Central memory CD4-positive, alpha-beta T cell (primary cell): ENCODE results near the gene ARHGEF40.

Experiments used
- DNase-seq: peaks from one replicate; pipeline ENCODE4 v3.0.0; 2022

The ARHGEF40 gene

DNA sequence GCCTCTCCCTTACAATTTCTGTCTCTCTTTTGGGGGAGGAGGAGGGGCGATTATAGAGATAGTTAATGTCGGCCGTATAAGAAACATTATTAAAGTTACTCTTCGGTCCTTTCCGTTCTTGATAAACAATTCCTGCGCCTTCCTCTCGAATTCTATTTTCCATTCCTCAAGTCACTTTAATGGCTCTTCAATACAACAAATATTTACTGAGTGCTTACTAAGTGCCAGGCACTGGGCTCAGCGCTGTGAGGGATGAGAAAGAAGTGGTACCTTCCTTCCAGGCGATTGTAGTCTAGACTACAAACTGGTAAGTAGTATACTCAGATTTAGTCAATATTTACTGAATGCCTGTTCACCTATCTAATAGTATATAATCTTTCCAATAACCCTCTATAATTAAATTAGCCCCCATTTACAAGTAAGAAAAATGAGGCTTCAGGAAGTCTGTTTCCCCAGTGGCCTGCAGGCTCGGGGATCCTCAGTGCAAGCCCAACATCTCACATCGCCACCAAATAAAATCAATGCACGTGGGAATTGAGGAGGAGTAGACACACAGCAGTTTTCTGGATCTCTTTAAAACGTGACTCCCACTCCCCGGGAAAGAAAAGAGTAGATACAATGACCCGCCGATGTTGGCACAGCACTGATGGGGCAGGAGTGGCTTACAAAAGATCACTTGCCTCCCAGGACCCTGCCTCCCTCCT is 28.9 kb downstream of the ARHGEF40 start:
- DNase-seq, result no peak

DNA sequence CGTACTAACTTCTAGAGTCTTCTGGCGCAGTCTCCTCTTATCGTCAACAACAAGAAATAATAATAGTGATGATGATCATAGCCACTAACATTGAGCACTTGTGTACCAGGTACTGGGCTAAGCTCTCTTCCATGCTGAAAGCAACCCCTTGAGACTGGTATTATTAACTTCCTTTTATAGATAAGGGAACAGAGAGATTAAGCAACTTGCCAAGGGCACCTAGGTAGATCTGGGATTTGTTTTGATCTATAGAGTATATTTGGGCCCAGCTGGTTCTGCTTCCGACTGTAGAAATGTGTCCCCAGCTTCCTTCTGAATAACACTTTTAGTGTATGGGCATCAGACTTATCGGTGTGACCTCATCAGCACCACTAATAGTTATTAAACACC is 29.5 kb downstream of the ARHGEF40 start:
- no peak for DNase-seq

DNA sequence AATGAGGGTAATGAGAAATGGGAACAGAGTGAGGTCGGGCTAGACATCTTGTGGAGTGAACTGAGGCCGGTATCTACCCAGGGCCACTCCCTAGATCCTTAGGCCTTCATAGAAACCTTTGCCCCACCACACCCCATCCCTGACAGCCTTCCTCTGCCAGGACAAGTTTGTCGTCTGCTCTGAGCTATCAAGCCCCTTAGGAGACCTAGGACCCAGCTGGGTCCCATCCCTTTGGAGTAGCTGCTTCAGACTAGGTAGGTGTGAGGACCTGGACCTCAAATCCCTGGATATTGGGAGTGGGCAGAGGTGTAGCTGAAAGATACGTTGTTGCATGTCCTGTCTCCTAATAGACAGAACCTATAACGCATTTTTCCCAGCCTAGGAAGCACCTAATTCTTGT is 30.8 kb downstream of the ARHGEF40 start, which contains the start of gene TMEM253:
Gene TMEM253 (plus strand): TSS at position 136 of the 400 bp plus-strand sequence. CDS start 278 bp downstream, outside the sequence.
- DNase-seq, result no peak

- no peak for DNase-seq
Observed at GRCh38 chr14:21101802-21102413, 31.8 kb downstream of the ARHGEF40 start.

- DNase-seq, result no peak
Observed at GRCh38 chr14:21102521-21103410, 32.7 kb downstream of the ARHGEF40 start.

GRCh38 chr14:21103411-21103709 is 33.3 kb downstream of the ARHGEF40 start:
- no peak for DNase-seq

DNA sequence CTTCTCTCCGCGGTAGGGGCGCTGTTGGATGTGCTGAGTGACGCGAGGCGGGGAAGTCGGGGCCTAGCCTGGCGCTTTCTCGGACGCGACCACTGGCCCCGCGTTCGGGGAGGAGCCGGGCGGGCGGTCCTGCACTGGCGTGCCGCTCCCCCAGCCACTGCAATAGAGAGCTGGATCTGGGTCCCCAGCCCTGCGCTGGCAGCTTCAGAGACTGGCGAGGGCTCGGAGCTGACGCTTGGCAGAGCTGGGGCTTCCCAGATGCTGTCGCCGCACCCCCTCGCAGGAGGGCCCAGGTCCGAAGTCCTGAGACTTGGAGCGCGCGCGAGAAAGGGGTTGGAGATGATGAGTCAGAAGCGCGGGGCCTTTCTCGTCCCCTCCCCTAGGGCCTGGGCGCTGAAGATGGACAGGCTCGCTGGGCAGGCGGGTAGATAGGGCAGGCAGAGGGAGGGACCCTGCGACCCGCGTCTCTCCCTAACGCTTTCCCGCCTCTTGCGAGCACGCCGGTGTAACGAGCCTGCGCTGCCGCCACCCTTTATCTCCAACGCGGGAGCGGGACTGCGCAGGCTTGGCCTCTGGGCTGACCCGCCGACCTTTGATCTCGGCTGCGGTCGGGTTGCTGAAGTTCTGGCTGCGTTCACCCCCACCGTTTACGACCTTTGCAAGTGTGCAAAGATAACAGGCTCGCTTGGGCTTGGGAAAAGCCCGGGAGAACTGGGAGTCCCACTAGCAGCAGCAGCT is 33.8 kb downstream of the ARHGEF40 start:
- peak; percentile 91 for DNase-seq

GRCh38 chr14:21104448-21105060 is 34.5 kb downstream of the ARHGEF40 start:
- DNase-seq, result peak; percentile 60

DNA sequence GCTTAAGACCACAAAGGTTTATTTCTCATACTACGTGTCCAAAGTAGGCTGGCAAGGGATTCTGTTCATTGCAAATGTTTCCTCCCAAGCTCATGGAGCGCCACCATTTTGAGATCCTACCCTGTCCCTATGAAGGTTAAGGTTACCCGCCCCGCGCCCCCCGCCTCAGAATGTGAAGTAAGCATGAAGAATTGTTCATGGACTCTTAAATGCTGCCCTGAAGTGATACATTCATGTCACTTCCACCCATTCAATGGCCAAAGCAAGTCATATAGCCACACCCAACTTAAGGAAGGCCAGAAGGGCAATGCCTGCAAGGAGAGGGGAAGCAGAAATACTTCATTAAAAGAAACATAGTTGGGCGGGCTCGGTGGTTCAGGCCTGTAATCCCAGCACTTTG is 35.0 kb downstream of the ARHGEF40 start:
- DNase-seq, result no peak

GRCh38 chr14:21106176-21106497 is 36.0 kb downstream of the ARHGEF40 start:
- DNase-seq, result no peak

- DNase-seq, result peak; percentile 64
Observed at GRCh38 chr14:21106498-21107282, 36.6 kb downstream of the ARHGEF40 start.

DNA sequence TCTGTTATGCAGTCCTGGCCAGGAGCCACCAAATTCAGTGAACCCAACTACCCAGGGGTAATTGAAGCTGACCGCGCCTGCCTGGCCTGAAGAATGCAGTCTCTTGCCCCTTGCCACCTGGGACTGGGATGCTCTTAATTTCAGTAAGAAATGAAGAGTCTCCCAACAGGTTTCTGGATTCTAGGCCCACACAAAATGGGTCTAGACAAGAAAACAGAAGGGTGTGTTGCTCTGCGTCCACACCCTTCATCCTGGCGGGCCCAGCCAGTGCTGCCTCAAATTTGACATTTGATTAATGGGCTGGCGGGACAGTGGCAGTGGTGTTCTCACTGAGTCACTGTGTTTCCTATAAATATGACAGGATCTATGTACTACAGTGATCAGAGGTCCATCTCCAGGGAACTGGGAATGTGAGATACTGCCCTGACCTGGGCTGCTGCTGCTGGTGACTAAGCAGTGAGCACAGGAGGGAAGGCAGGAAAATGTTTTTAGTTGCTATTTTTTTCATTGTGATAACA is 37.2 kb downstream of the ARHGEF40 start:
- DNase-seq, result no peak

DNA sequence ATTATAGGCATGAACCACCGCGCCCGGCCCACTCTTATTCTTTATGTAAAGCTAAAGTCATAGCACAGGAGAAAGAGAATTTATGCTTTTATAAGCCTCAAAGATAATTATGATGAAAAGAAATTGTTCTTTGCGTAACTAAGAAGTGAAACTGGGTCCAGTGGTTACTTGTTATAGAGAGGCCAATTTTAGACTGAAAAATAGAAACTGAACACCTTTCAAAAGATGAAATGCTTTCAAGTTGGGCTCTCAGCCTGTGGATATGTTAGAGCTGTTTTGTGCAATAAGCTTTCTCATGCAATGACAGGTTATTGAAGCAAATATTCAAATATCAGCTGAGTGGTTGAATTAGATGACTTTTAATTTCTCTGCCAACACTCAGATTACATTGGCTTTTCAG is 38.7 kb downstream of the ARHGEF40 start:
- no peak for DNase-seq

- DNase-seq, result no peak
Observed at GRCh38 chr14:21109377-21110138, 39.5 kb downstream of the ARHGEF40 start.

- no peak for DNase-seq
Observed at GRCh38 chr14:21112255-21112654, 42.2 kb downstream of the ARHGEF40 start.

DNA sequence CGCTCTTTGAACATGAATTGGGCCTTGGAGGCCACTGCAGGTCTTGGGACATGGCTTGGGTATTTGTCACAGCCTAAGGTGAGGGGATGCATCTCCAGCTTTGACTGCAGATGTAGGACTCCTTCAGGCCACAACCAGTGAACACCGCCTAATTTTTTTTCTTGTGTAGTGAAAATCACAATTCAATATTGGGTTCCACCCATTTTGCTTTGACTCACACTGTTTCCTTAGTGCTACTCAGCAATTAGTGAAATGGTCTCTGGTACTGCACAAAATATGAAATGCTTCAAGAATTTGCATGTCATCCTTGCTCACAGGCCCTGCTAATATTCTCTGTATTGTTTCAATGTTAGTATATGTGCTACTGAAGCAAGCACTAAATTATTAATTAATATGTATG is 43.3 kb downstream of the ARHGEF40 start:
- DNase-seq, result no peak

- no peak for DNase-seq
Observed at GRCh38 chr14:21118933-21119332, 48.8 kb downstream of the ARHGEF40 start.

- DNase-seq, result no peak
Observed at GRCh38 chr14:21120686-21121085, 50.6 kb downstream of the ARHGEF40 start.

GRCh38 chr14:21121122-21121521 is 51.0 kb downstream of the ARHGEF40 start:
- no peak for DNase-seq

DNA sequence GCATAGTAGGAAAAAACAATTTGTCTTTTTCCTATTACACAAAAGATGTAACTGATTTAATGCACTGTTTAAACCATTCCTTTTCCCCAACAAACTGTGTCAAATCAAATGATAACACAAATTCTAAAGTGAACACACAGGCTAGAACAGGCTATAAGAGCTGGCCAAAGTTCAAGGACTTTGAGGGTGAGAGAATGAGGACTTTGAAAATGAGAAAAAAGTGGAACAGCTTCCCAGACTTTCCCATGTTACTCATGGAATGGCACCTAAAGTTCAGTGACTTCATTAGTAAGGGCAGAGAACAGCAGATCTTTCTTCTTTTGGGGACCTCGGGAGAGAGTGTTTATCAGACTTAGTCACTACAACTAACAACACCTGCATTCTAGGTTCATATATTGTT is 53.3 kb downstream of the ARHGEF40 start:
- DNase-seq, result no peak

DNA sequence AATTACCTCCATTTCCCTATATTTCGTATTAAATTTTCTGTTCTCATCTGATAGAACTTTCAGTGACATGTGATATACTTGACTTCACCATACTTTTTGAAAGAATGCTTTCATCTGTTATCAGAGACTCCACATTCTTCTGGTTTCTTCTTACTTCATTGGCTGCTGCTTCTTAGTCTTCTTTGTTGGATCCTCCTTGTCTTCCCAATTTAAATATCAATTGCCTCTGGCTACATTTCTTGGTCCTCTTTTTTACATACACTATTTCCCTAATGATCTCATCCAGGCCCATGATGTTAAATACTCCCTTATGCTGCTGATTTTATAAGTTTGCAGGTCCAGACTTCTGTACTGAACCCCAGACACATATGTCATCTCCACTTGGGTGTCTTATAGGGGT is 63.8 kb downstream of the ARHGEF40 start:
- no peak for DNase-seq
